H1 (cell line): ENCODE data around the gene TOMM34. TPM values are rescaled to one million over a fixed set of nuclear protein-coding genes. Genes with fewer than 3 reads are reported as not detected.

Experiments used
- CTCF ChIA-PET: fragments of 300-600 bp; sonication (Branson Sonifier 250); formaldehyde crosslinking; loops from one replicate; lab custom pipeline; 2021; ENCODE audit not compliant: partially characterized antibody; lab: Charles Lee
- POLR2A ChIA-PET: fragments of 300-600 bp; sonication (Branson Sonifier 250); formaldehyde crosslinking; loops from one replicate; lab custom pipeline; 2021; ENCODE audit warnings: inconsistent platforms; ENCODE audit not compliant: partially characterized antibody; lab: Charles Lee
- DNase-seq, 2 experiments: peaks; one replicate each; pipeline versions ENCODE4 v3.0.0 to v3.0.0-alpha.2; 2010 to 2022; ENCODE audit warnings: low spot score in 2 of 2, low read depth in 1 of 2, mixed read lengths in 1 of 2
- FAIRE-seq: peaks from 2 replicates; lab custom pipeline; 2011; peaks lifted over from hg19 to GRCh38; lab: Jason Lieb, UNC
- H2AFZ ChIP-seq: 2 replicates; pipeline ENCODE4 v1.8.1; 2012; ENCODE audit warnings: low read length, inconsistent platforms
- H2AK5ac ChIP-seq: 2 replicates; pipeline ENCODE4 v1.6.1; 2013; ENCODE audit warnings: low read depth, low read length
- H2BK120ac ChIP-seq: replicated peaks from 2 replicates; pipeline ENCODE3; 2013; ENCODE audit warnings: low read depth, low read length, inconsistent platforms
- H2BK12ac ChIP-seq: 2 replicates; pipeline ENCODE4 v1.6.1; 2013; ENCODE audit warnings: low read depth, low read length
- H2BK15ac ChIP-seq: 2 replicates; pipeline ENCODE4 v1.6.1; 2013; ENCODE audit warnings: low read length
- H2BK20ac ChIP-seq: 2 replicates; pipeline ENCODE4 v1.6.1; 2013; ENCODE audit warnings: low read length
- H2BK5ac ChIP-seq: 2 replicates; pipeline ENCODE4 v1.6.1; 2013; ENCODE audit warnings: low read depth, low read length
- H3K14ac ChIP-seq: 2 replicates; pipeline ENCODE4 v1.6.1; 2013; ENCODE audit warnings: inconsistent platforms; ENCODE audit not compliant: insufficient read length
- H3K18ac ChIP-seq: 2 replicates; pipeline ENCODE4 v1.6.1; 2013; ENCODE audit warnings: low read length; ENCODE audit errors: extremely low read depth
- H3K23ac ChIP-seq: 2 replicates; pipeline ENCODE4 v1.6.1; 2013; ENCODE audit warnings: inconsistent platforms; ENCODE audit not compliant: insufficient read length
- H3K23me2 ChIP-seq: 2 replicates; pipeline ENCODE4 v1.6.1; 2013; ENCODE audit warnings: low read depth, low read length
- H3K27ac ChIP-seq: 2 replicates; pipeline ENCODE4 v1.6.1; 2011; ENCODE audit warnings: low read depth, low read length, inconsistent platforms
- H3K27me3 ChIP-seq, 4 experiments: replicated peaks in 1 of 4; 1 replicate in 1 of 4; 2 replicates in 3 of 4; pipeline versions ENCODE4 v1.6.1 to v1.8.1; 2011 to 2013; ENCODE audit warnings: low read length in 3 of 4, mild to moderate bottlenecking in 3 of 4, inconsistent platforms in 2 of 4, mixed read lengths in 2 of 4, moderate library complexity in 1 of 4; ENCODE audit not compliant: control insufficient read depth in 3 of 4, insufficient read depth in 3 of 4; ENCODE audit errors: extremely low read depth in 1 of 4
- H3K36me3 ChIP-seq, 4 experiments: 2 replicates each; pipeline versions ENCODE4 v1.6.1 to v1.8.1; 2011 to 2013; ENCODE audit warnings: mild to moderate bottlenecking in 4 of 4, low read length in 3 of 4, moderate library complexity in 2 of 4, control low read depth in 1 of 4, inconsistent platforms in 1 of 4; ENCODE audit not compliant: insufficient read depth in 4 of 4, control insufficient read depth in 2 of 4
- H3K4ac ChIP-seq: replicated peaks from 2 replicates; pipeline ENCODE3; 2013; ENCODE audit warnings: low read length, low read depth, mixed read lengths, inconsistent platforms; ENCODE audit not compliant: insufficient read length
- H3K4me1 ChIP-seq, 4 experiments: replicated peaks in 1 of 4; 1 replicate in 1 of 4; 2 replicates in 3 of 4; pipeline versions ENCODE4 v1.6.1 to v1.8.1; 2011 to 2013; ENCODE audit warnings: low read length in 3 of 4, inconsistent platforms in 2 of 4, mixed read lengths in 1 of 4; ENCODE audit not compliant: insufficient read depth in 4 of 4, control insufficient read depth in 3 of 4
- H3K4me2 ChIP-seq, 2 experiments: 2 replicates each; pipeline versions ENCODE4 v1.6.1 to v1.8.1; 2011 to 2013; ENCODE audit warnings: low read depth in 2 of 2, low read length in 2 of 2, control low read depth in 1 of 2, inconsistent platforms in 1 of 2, mild to moderate bottlenecking in 1 of 2; ENCODE audit not compliant: insufficient read depth in 1 of 2
- H3K4me3 ChIP-seq, 4 experiments: fragments of 200-600, 300-600 bp in 1 of 4; sonication (generic), shearing (Covaris generic), sonication (Bioruptor Twin) in 1 of 4; 2 replicates each; pipeline versions ENCODE4 v1.5.1 to v1.8.1; 2011 to 2016; ENCODE audit warnings: low read length in 4 of 4, low read depth in 3 of 4, control low read depth in 2 of 4, inconsistent platforms in 2 of 4, mild to moderate bottlenecking in 2 of 4, mixed read lengths in 1 of 4, moderate library complexity in 1 of 4; ENCODE audit not compliant: insufficient read depth in 2 of 4; ENCODE audit errors: extremely low read depth in 1 of 4
- H3K56ac ChIP-seq: replicated peaks from 2 replicates; pipeline ENCODE3; 2013; ENCODE audit warnings: low read depth, mild to moderate bottlenecking, mixed read lengths, low read length, inconsistent platforms; ENCODE audit not compliant: insufficient read length
- H3K79me1 ChIP-seq: 2 replicates; pipeline ENCODE4 v1.6.1; 2013; ENCODE audit warnings: low read depth, low read length, control low read depth
- H3K79me2 ChIP-seq, 2 experiments: 2 replicates each; pipeline versions ENCODE4 v1.6.1 to v1.8.1; 2012 to 2013; ENCODE audit warnings: low read length in 2 of 2, mild to moderate bottlenecking in 2 of 2, inconsistent platforms in 1 of 2; ENCODE audit not compliant: insufficient read depth in 2 of 2, control insufficient read depth in 1 of 2
- H3K9ac ChIP-seq, 4 experiments: replicated peaks in 1 of 4; 1 replicate in 1 of 4; 2 replicates in 3 of 4; pipeline versions ENCODE4 v1.6.1 to v1.8.1; 2011 to 2013; ENCODE audit warnings: low read depth in 3 of 4, low read length in 3 of 4, control low read depth in 2 of 4, mild to moderate bottlenecking in 2 of 4, moderate library complexity in 2 of 4, inconsistent platforms in 1 of 4; ENCODE audit errors: extremely low read depth in 1 of 4
- H3K9me3 ChIP-seq, 2 experiments: 2 replicates each; pipeline versions ENCODE4 v1.6.1 to v1.8.1; 2012 to 2013; ENCODE audit warnings: mild to moderate bottlenecking in 2 of 2, moderate library complexity in 2 of 2, control low read depth in 1 of 2, inconsistent platforms in 1 of 2, low read depth in 1 of 2, low read length in 1 of 2, mixed read lengths in 1 of 2; ENCODE audit not compliant: insufficient read depth in 2 of 2
- H4K20me1 ChIP-seq, 2 experiments: replicated peaks in 1 of 2; 2 replicates each; pipeline versions ENCODE3 to v1.8.1; 2011 to 2013; ENCODE audit warnings: inconsistent platforms in 2 of 2, low read length in 2 of 2, mild to moderate bottlenecking in 1 of 2; ENCODE audit not compliant: insufficient read depth in 2 of 2, control insufficient read depth in 1 of 2
- H4K5ac ChIP-seq: 2 replicates; pipeline ENCODE4 v1.6.1; 2013; ENCODE audit warnings: low read length, low read depth, mixed read lengths, inconsistent platforms; ENCODE audit not compliant: insufficient read length
- H4K8ac ChIP-seq: 2 replicates; pipeline ENCODE4 v1.8.0; 2013; ENCODE audit warnings: mild to moderate bottlenecking, moderate library complexity, low read length, inconsistent platforms; ENCODE audit not compliant: insufficient read depth; ENCODE audit errors: extremely low read depth
- H4K91ac ChIP-seq: replicated peaks from 2 replicates; pipeline ENCODE3; 2013; ENCODE audit warnings: low read length, mixed read lengths, inconsistent platforms; ENCODE audit not compliant: insufficient read length
- BACH1 ChIP-seq: IDR thresholded peaks from 2 replicates; pipeline ENCODE4 v1.6.1; 2012; ENCODE audit warnings: low read length, improper control_type of control experiment
- KDM1A ChIP-seq: fragments of 200-600, 300-600 bp; sonication (generic); IDR thresholded peaks from 2 replicates; pipeline ENCODE4 v1.7.1; 2016; ENCODE audit warnings: mild to moderate bottlenecking, low read length, borderline replicate concordance
- POU5F1 ChIP-seq: IDR thresholded peaks from 2 replicates; pipeline ENCODE4 v1.6.1; 2011; ENCODE audit warnings: low read depth, mild to moderate bottlenecking, low read length, moderate library complexity
- SUZ12 ChIP-seq: fragments of 200-600 bp; sonication (generic); IDR thresholded peaks from 2 replicates; pipeline ENCODE4 v1.6.1; 2012; ENCODE audit warnings: mild to moderate bottlenecking, inconsistent platforms, low read length, moderate library complexity, mixed read lengths
- WGBS, 2 experiments: shearing (Covaris generic) in 1 of 2; methylation state at CpG; one replicate each; pipeline versions ENCODE4 v1.1.6 to v1.1.7; 2013 to 2015; ENCODE audit warnings: low lambda C conversion rate in 2 of 2, mixed read lengths in 2 of 2, inconsistent platforms in 1 of 2, low coverage in 1 of 2, missing lambda C conversion rate in 1 of 2; ENCODE audit not compliant: insufficient replicate concordance in 2 of 2, insufficient coverage in 1 of 2, insufficient read length in 1 of 2; ENCODE audit errors: extremely low coverage in 1 of 2, missing lambda C conversion rate in 1 of 2; 5-methylcytosine and 5-hydroxymethylcytosine counted together
- polyA plus RNA-seq, 7 experiments: library from polyadenylated mRNA; depleted of rRNA in 3 of 7; stranded (reverse) in 5 of 7; unstranded in 2 of 7; fragments of >200 nt in 5 of 7; fragments of 200-250 nt in 2 of 7; gene quantifications; 1 replicate in 5 of 7; 2 replicates in 1 of 7; 4 replicates in 1 of 7; pipeline versions ENCODE4 v1.2.1 to v1.2.3, GENCODE V29; 2011 to 2013; ENCODE audit warnings: missing spikeins in 2 of 7, mixed read lengths in 2 of 7
- total RNA-seq: library from RNA; stranded (reverse); fragmentation: NEBNext Ultra II Directional; extraction: Animal tissue kit (Norgen Biotek cat#: 25700); gene quantifications from 2 replicates; pipeline ENCODE4 v1.2.1, GENCODE V29; 2021

Gene TOMM34
- total and polyA plus RNA-seq, 2 of the 8 experiments (the other 6 are each of a cell fraction or from before 2014, with no cell fraction given), result 32.1 to 35.1 TPM

DNA sequence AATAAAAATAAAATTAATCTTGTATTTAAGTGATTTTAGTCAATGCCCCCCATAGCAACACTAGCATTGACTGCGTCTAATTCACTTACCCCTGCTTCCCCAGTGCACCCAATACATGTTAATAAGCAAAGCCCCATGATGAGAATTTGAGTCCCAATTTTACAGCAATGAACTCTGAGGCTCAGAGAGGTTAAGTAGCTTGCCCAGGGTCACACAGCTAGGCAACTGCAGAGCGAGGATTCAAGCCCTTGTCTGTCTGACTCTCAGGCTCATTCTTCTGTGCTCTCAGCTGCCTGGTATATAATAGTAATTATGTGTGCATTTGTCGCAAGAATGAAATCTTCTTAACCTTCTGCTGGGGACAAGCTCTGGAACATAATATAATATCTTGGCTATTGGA is 41.9 kb downstream of the TOMM34 start:
- CTCF ChIA-PET, result interaction anchor here (1.1 to 1.2 kb wide), 2 partner anchors 24 to 30 kb away, joined by 3 read pairs; no protein-coding TSS in a partner anchor
- POLR2A ChIA-PET, result interaction anchor here (1.1 to 2.4 kb wide), 4 partner anchors 8 to 28 kb away, joined by 3 to 13 read pairs (median 3); partner anchors contain the start of gene PABPC1L

More for the DNA sequence above, 41.9 kb downstream of the TOMM34 start:
- Histone ChIP-seq H3K9ac (no peak overlapping the region), H3K27me3 (no peaks in the 10 kb centered on the region), H3K4me1 (no peaks in the 10 kb centered on the region; a peak in 1 of 7 replicates), H2AFZ (no peak overlapping the region), H3K27ac (no peak overlapping the region), H2BK12ac (no peak overlapping the region), H3K4me2 (no peak overlapping the region), H3K23me2 (no peaks in the 10 kb centered on the region), H3K36me3 (peaks cover 6 to 68% (median 33%) of the 10 kb centered on the region in 4 experiments), H3K14ac (no peak overlapping the region), H2BK20ac (no peak overlapping the region), H2BK15ac (no peak overlapping the region), H2BK5ac (no peak overlapping the region), H3K18ac (no peak overlapping the region), H3K79me2 (0 out of 4 replicates have a peak, but pooled peaks cover 0 to 2% of the 10 kb centered on the region in 2 experiments), H4K8ac (no peak overlapping the region), H3K4ac (no peak overlapping the region), H3K9me3 (no peaks in the 10 kb centered on the region), H2BK120ac (no peak overlapping the region), H3K56ac (no peak overlapping the region), H4K5ac (no peak overlapping the region), H3K79me1 (peaks cover 2% of the 10 kb centered on the region; the same call in 1 of the 2 replicates), H3K4me3 (no peak overlapping the region), H4K20me1 (no peaks in the 10 kb centered on the region), H4K91ac (no peak overlapping the region), H2AK5ac (no peak overlapping the region), H3K23ac (no peak overlapping the region)
- 93% methylated on average over 3 of the region's 3 CpGs; no CpG with 5 or more reads in 1 of the 2 experiments for WGBS, 2 experiments
- TF ChIP-seq POU5F1, result no peak
- TF ChIP-seq BACH1, result no peak
- TF ChIP-seq KDM1A, result no peak
- no peak for TF ChIP-seq SUZ12
- no peak for DNase-seq
- FAIRE-seq, result no peak
